Panc1 (cell line): ENCODE data around the gene ORAI1.

Experiments
- POLR2AphosphoS5 ChIP-seq: IDR thresholded peaks from 2 replicates; pipeline ENCODE4 v1.6.1; 2012; ENCODE audit warnings: mild to moderate bottlenecking, low read depth, low read length, moderate library complexity
- SIN3A ChIP-seq: IDR thresholded peaks from 2 replicates; pipeline ENCODE4 v1.6.1; 2012; ENCODE audit warnings: low read depth, mild to moderate bottlenecking, low read length, moderate library complexity, borderline replicate concordance; ENCODE audit not compliant: insufficient read depth
- TF ChIP-seq, protein P1 (sequence below): fragments of 450-650 bp; IDR thresholded peaks from 2 replicates; pipeline ENCODE4 v1.5.1; 2017; ENCODE audit warnings: mild to moderate bottlenecking
- TF ChIP-seq, protein P2 (sequence below), 2 experiments: IDR thresholded peaks; 2 replicates each; pipeline ENCODE4 v1.6.1; 2011 to 2012; ENCODE audit warnings: low read depth in 2 of 2, control low read depth in 1 of 2, low read length in 1 of 2, mild to moderate bottlenecking in 1 of 2, moderate library complexity in 1 of 2; ENCODE audit not compliant: insufficient read depth in 1 of 2

DNA sequence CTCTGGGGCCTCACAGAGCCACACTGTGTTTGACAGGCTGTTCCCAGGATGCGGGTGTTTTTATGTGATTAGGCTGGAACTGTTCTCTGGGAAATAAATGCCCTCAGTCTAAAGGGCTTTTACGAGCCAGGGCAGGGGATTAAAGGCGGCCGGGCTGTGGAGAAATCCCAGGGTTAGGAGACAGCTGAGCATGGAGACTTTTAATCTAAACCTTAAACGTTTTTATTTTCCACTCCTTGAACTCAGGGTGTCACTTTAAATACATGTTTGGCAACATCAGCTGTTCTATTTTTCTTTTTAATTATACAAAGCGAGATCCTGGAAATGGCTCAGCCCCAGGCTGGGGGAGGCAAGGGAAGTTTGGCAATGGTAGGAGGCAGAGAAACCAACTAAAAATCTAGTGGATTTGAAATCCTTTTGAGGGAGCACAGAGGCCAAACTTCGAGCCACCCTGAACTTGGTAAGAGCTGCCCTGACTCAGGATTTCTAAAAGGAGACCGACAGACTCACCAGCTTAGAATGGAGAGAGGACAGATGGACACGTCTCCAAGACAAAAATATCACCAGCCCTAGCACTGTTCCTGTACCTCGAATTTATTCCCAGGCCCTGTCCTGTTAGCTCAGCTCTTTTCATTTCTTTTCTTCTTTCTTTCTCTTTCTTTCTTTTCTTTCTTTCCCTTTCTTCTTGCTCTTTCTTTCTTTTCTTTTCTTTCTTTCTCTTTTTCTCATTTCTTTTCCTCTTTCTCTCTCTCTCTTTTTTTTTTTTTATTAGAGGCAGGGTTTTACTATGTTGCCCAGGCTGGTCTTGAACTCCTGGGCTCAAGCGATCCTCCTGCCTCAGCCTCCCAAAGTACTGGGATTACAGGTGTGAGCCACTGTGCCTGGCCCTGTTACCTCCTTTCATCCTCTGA lies 15.8 kb upstream of the ORAI1 start:
- TF ChIP-seq, protein P1, sequence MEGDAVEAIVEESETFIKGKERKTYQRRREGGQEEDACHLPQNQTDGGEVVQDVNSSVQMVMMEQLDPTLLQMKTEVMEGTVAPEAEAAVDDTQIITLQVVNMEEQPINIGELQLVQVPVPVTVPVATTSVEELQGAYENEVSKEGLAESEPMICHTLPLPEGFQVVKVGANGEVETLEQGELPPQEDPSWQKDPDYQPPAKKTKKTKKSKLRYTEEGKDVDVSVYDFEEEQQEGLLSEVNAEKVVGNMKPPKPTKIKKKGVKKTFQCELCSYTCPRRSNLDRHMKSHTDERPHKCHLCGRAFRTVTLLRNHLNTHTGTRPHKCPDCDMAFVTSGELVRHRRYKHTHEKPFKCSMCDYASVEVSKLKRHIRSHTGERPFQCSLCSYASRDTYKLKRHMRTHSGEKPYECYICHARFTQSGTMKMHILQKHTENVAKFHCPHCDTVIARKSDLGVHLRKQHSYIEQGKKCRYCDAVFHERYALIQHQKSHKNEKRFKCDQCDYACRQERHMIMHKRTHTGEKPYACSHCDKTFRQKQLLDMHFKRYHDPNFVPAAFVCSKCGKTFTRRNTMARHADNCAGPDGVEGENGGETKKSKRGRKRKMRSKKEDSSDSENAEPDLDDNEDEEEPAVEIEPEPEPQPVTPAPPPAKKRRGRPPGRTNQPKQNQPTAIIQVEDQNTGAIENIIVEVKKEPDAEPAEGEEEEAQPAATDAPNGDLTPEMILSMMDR: no peak
- TF ChIP-seq POLR2AphosphoS5 (no peak), SIN3A (no peak)
- TF ChIP-seq, protein P2, sequence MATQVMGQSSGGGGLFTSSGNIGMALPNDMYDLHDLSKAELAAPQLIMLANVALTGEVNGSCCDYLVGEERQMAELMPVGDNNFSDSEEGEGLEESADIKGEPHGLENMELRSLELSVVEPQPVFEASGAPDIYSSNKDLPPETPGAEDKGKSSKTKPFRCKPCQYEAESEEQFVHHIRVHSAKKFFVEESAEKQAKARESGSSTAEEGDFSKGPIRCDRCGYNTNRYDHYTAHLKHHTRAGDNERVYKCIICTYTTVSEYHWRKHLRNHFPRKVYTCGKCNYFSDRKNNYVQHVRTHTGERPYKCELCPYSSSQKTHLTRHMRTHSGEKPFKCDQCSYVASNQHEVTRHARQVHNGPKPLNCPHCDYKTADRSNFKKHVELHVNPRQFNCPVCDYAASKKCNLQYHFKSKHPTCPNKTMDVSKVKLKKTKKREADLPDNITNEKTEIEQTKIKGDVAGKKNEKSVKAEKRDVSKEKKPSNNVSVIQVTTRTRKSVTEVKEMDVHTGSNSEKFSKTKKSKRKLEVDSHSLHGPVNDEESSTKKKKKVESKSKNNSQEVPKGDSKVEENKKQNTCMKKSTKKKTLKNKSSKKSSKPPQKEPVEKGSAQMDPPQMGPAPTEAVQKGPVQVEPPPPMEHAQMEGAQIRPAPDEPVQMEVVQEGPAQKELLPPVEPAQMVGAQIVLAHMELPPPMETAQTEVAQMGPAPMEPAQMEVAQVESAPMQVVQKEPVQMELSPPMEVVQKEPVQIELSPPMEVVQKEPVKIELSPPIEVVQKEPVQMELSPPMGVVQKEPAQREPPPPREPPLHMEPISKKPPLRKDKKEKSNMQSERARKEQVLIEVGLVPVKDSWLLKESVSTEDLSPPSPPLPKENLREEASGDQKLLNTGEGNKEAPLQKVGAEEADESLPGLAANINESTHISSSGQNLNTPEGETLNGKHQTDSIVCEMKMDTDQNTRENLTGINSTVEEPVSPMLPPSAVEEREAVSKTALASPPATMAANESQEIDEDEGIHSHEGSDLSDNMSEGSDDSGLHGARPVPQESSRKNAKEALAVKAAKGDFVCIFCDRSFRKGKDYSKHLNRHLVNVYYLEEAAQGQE (IDR thresholded peaks at IDR 0.05; ENCODE audit: insufficient read depth in 1 of 2, low read depth in 2 of 2, low read length in 1 of 2): no peak
